ENCODE measurements around the gene LASP1. TPM values are rescaled to one million over a fixed set of nuclear protein-coding genes. Genes with fewer than 3 reads are reported as not detected.

LASP1 gene
- total and polyA plus RNA-seq, 7 donors: 8.6 to 20.1 (median 14.6) TPM

GRCh38 chr17:38888842-38889241 lies 19.0 kb downstream of the LASP1 start:
- peaks cover 0 to 46% of the 10 kb centered on the region in 2 donors for H3K36me3 ChIP-seq (ENCODE audit: insufficient read depth in 1 of 2, low read depth in 1 of 2)
- intact Hi-C loops (cut with DNase I): no loop called here
- ATAC-seq (no peak), DNase-seq (no peak)
- H3K4me3 ChIP-seq: no peak overlapping the region
- H3K27ac ChIP-seq: no peak overlapping the region
- no peaks in the 10 kb centered on the region for H3K27me3 ChIP-seq (ENCODE audit: insufficient read depth in 3 of 3, low read length in 2 of 3)
- peaks cover 22% of the 10 kb centered on the region for H3K4me1 ChIP-seq
- 80 to 85% (median 83%) methylated on average over 9 of the region's 9 CpGs for WGBS, 3 donors
- H3K9me3 ChIP-seq: no peaks in the 10 kb centered on the region
- no peak for TF ChIP-seq CTCF (IDR thresholded peaks at IDR 0.05)

- TF ChIP-seq CTCF (IDR thresholded peaks at IDR 0.05): no peak
- intact Hi-C loops (cut with DNase I): no loop called here
- DNase-seq: no peak
- WGBS, 3 donors: 80 to 84% (median 82%) methylated on average over 12 of the region's 12 CpGs
- no peak for ATAC-seq
- no peaks in the 10 kb centered on the region for H3K9me3 ChIP-seq
- H3K4me1 ChIP-seq: peaks cover 24% of the 10 kb centered on the region
- no peak overlapping the region for H3K27ac ChIP-seq
- H3K27me3 ChIP-seq (ENCODE audit: insufficient read depth in 3 of 3, low read length in 2 of 3): no peaks in the 10 kb centered on the region
- H3K4me3 ChIP-seq: no peak overlapping the region
- peaks cover 0 to 46% of the 10 kb centered on the region in 2 donors for H3K36me3 ChIP-seq (ENCODE audit: insufficient read depth in 1 of 2, low read depth in 1 of 2)
Observed at GRCh38 chr17:38889745-38890409, 20.0 kb downstream of the LASP1 start.

- TF ChIP-seq CTCF (IDR thresholded peaks at IDR 0.05): no peak
- WGBS, 3 donors: 85 to 88% (median 85%) methylated on average over 8 of the region's 8 CpGs
- H3K4me1 ChIP-seq: peaks cover 21% of the 10 kb centered on the region
- intact Hi-C loops (cut with DNase I): no loop called here
- H3K4me3 ChIP-seq: no peak overlapping the region
- no peak for DNase-seq
- peaks cover 0 to 46% of the 10 kb centered on the region in 2 donors for H3K36me3 ChIP-seq (ENCODE audit: insufficient read depth in 1 of 2, low read depth in 1 of 2)
- H3K27me3 ChIP-seq (ENCODE audit: insufficient read depth in 3 of 3, low read length in 2 of 3): no peaks in the 10 kb centered on the region
- no peak for ATAC-seq
- H3K27ac ChIP-seq: no peak overlapping the region
- no peaks in the 10 kb centered on the region for H3K9me3 ChIP-seq
Observed at GRCh38 chr17:38890410-38890746, 20.5 kb downstream of the LASP1 start.

GRCh38 chr17:38891441-38891840 lies 21.6 kb downstream of the LASP1 start:
- no peak for TF ChIP-seq CTCF (IDR thresholded peaks at IDR 0.05)
- Histone ChIP-seq H3K27me3 (ENCODE audit: insufficient read depth in 3 of 3, low read length in 2 of 3) (no peaks in the 10 kb centered on the region), H3K36me3 (ENCODE audit: insufficient read depth in 1 of 2, low read depth in 1 of 2) (peaks cover 0 to 46% of the 10 kb centered on the region in 2 donors), H3K9me3 (no peaks in the 10 kb centered on the region), H3K4me1 (peaks cover 22% of the 10 kb centered on the region), H3K27ac (no peak overlapping the region), H3K4me3 (no peak overlapping the region)
- intact Hi-C loops (cut with DNase I): no loop called here
- no peak for DNase-seq
- WGBS, 3 donors: 65 to 75% (median 66%) methylated on average over 8 of the region's 8 CpGs
- no peak for ATAC-seq

- DNase-seq: no peak
Observed at GRCh38 chr17:38892083-38892482, 22.2 kb downstream of the LASP1 start.

More at GRCh38 chr17:38892083-38892482, 22.2 kb downstream of the LASP1 start:
- intact Hi-C loops (cut with DNase I): no loop called here
- Histone ChIP-seq H3K36me3 (ENCODE audit: insufficient read depth in 1 of 2, low read depth in 1 of 2) (peaks cover 0 to 43% of the 10 kb centered on the region in 2 donors), H3K27me3 (ENCODE audit: insufficient read depth in 3 of 3, low read length in 2 of 3) (no peaks in the 10 kb centered on the region), H3K4me3 (no peak overlapping the region), H3K27ac (no peak overlapping the region), H3K4me1 (peaks cover 23% of the 10 kb centered on the region), H3K9me3 (no peaks in the 10 kb centered on the region)
- WGBS, 3 donors: 86 to 92% (median 88%) methylated on average over 4 of the region's 4 CpGs
- TF ChIP-seq CTCF (IDR thresholded peaks at IDR 0.05): no peak
- no peak for ATAC-seq
